Keratinocyte (primary cell): ENCODE data around the gene SLC35E4. TPM values are rescaled to one million over a fixed set of nuclear protein-coding genes. Genes with fewer than 3 reads are reported as not detected.
"Not testable (repeated sequence)": the region's sequence is repeated elsewhere in the genome, so short reads cannot be mapped to it uniquely, and the experiment has no call there.

Source experiments
- DNase-seq: peaks from one replicate; pipeline ENCODE4 v3.0.0-alpha.2; 2011; ENCODE audit warnings: low read depth, missing footprints, low spot score
- FAIRE-seq: peaks from 2 replicates; lab custom pipeline; 2011; peaks lifted over from hg19 to GRCh38; lab: Jason Lieb, UNC
- H2AFZ ChIP-seq: 2 replicates; pipeline ENCODE4 v1.6.0; 2012; ENCODE audit warnings: low read length, control low read depth, inconsistent platforms; ENCODE audit not compliant: control insufficient read depth
- H3K27ac ChIP-seq: 2 replicates; pipeline ENCODE4 v1.5.1; 2011; ENCODE audit warnings: low read length; ENCODE audit not compliant: control insufficient read depth, insufficient read depth
- H3K27me3 ChIP-seq: 3 replicates; pipeline ENCODE4 v1.6.0; 2011; ENCODE audit warnings: low read length; ENCODE audit not compliant: control insufficient read depth, insufficient read depth; ENCODE audit errors: extremely low read depth
- H3K36me3 ChIP-seq, 2 experiments: 2 replicates in 1 of 2; 3 replicates in 1 of 2; pipeline ENCODE4 v1.5.1; 2011; ENCODE audit warnings: low read length in 2 of 2, mild to moderate bottlenecking in 1 of 2; ENCODE audit not compliant: control insufficient read depth in 2 of 2, insufficient read depth in 2 of 2; ENCODE audit errors: extremely low read depth in 1 of 2
- H3K4me1 ChIP-seq: 3 replicates; pipeline ENCODE4 v1.5.1; 2011; ENCODE audit warnings: low read length; ENCODE audit not compliant: control insufficient read depth, insufficient read depth; ENCODE audit errors: extremely low read depth
- H3K4me2 ChIP-seq: 3 replicates; pipeline ENCODE4 v1.6.0; 2011; ENCODE audit warnings: low read depth, low read length; ENCODE audit not compliant: control insufficient read depth, insufficient read depth; ENCODE audit errors: extremely low read depth
- H3K4me3 ChIP-seq, 3 experiments: fragments of 200-600 bp in 1 of 3; sonication (generic) in 1 of 3; 2 replicates in 2 of 3; 3 replicates in 1 of 3; pipeline ENCODE4 v1.5.1; 2011 to 2016; ENCODE audit warnings: low read length in 3 of 3, mild to moderate bottlenecking in 3 of 3, control low read depth in 2 of 3, inconsistent platforms in 1 of 3, low read depth in 1 of 3, mixed read lengths in 1 of 3, mixed run types in 1 of 3, moderate library complexity in 1 of 3; ENCODE audit not compliant: control insufficient read depth in 2 of 3, insufficient read depth in 2 of 3; ENCODE audit errors: extremely low read depth in 1 of 3
- H3K79me2 ChIP-seq: 2 replicates; pipeline ENCODE4 v1.6.0; 2012; ENCODE audit warnings: low read length; ENCODE audit not compliant: control insufficient read depth, insufficient read depth
- H3K9ac ChIP-seq: 3 replicates; pipeline ENCODE4 v1.6.0; 2011; ENCODE audit warnings: low read length; ENCODE audit not compliant: control insufficient read depth, insufficient read depth; ENCODE audit errors: extremely low read depth
- H3K9me1 ChIP-seq: 3 replicates; pipeline ENCODE4 v1.6.0; 2011; ENCODE audit warnings: low read length; ENCODE audit not compliant: control insufficient read depth, insufficient read depth; ENCODE audit errors: extremely low read depth
- H3K9me3 ChIP-seq: 2 replicates; pipeline ENCODE4 v1.5.1; 2012; ENCODE audit warnings: low read depth, low read length; ENCODE audit not compliant: control insufficient read depth
- H4K20me1 ChIP-seq: 3 replicates; pipeline ENCODE4 v1.6.0; 2011; ENCODE audit warnings: low read length; ENCODE audit not compliant: control insufficient read depth, insufficient read depth; ENCODE audit errors: extremely low read depth
- EZH2 ChIP-seq: IDR thresholded peaks from one replicate; pipeline ENCODE4 v1.6.1; 2012; ENCODE audit warnings: inconsistent platforms, mild to moderate bottlenecking, low read length, moderate library complexity
- dilution Hi-C: fragments of 300-500 bp; cut with MboI; formaldehyde crosslinking; loops from one replicate; pipeline ENCODE4 v1.7.0; 2020; ENCODE audit warnings: low sequenced_read_pairs; ENCODE audit not compliant: extremely low pct_ligation_motif_present
- polyA plus RNA-seq, 5 experiments: library from polyadenylated mRNA; depleted of rRNA in 3 of 5; stranded (reverse) in 3 of 5; stranded (forward) in 1 of 5; unstranded in 1 of 5; fragments of >200 nt; gene quantifications; 1 replicate in 1 of 5; 2 replicates in 3 of 5; 3 replicates in 1 of 5; pipeline versions ENCODE4 v1.2.1 to v1.2.3, GENCODE V29; 2011 to 2012; ENCODE audit warnings: missing spikeins in 2 of 5, low read depth in 1 of 5, low replicate concordance in 1 of 5
- TF ChIP-seq, protein P1 (sequence below), 3 experiments: IDR thresholded peaks in 1 of 3; conservative IDR thresholded peaks in 1 of 3; optimal IDR thresholded peaks in 1 of 3; 2 replicates in 2 of 3; 3 replicates in 1 of 3; pipeline versions ENCODE3 to v1.5.1; 2011; ENCODE audit warnings: low read length in 3 of 3, mild to moderate bottlenecking in 3 of 3, moderate library complexity in 2 of 3, control low read depth in 1 of 3, inconsistent platforms in 1 of 3; ENCODE audit not compliant: insufficient read depth in 2 of 3; ENCODE audit errors: extremely low read depth in 1 of 3

The SLC35E4 gene
- polyA plus RNA-seq, 1 donor (not counting 4 experiments of a cell fraction or from before 2014, with no cell fraction given), result 2.3 TPM

DNA sequence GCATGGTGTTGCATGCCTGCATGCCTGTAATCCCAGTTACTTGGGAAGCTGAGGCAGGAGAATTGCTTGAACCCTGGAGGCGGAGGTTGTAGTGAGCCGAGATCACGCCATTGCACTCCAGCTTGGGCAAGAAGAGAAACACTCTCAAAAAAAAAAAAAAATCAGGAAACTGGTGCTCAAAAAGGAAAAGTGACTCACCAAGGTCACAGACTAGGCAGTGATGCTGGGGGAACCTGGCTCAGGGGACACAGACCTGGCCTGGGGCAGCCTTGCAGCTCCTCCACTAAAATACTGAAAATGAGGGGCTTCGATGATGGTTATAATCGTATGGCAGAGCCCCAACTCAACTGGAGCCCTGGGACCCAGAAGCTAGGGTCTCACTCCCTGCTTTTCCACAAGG is 8.1 kb upstream of the SLC35E4 start:
- no peaks in the 10 kb centered on the region for H3K79me2 ChIP-seq
- no peaks in the 10 kb centered on the region for H3K36me3 ChIP-seq
- H3K27ac ChIP-seq, result no peak overlapping the region
- H2AFZ ChIP-seq, result no peak overlapping the region
- H3K9me3 ChIP-seq, result no peaks in the 10 kb centered on the region
- no peaks in the 10 kb centered on the region for H3K9me1 ChIP-seq
- H4K20me1 ChIP-seq, result no peaks in the 10 kb centered on the region
- dilution Hi-C loops, result no loop called here
- no peak overlapping the region for H3K4me2 ChIP-seq
- TF ChIP-seq, protein P1, sequence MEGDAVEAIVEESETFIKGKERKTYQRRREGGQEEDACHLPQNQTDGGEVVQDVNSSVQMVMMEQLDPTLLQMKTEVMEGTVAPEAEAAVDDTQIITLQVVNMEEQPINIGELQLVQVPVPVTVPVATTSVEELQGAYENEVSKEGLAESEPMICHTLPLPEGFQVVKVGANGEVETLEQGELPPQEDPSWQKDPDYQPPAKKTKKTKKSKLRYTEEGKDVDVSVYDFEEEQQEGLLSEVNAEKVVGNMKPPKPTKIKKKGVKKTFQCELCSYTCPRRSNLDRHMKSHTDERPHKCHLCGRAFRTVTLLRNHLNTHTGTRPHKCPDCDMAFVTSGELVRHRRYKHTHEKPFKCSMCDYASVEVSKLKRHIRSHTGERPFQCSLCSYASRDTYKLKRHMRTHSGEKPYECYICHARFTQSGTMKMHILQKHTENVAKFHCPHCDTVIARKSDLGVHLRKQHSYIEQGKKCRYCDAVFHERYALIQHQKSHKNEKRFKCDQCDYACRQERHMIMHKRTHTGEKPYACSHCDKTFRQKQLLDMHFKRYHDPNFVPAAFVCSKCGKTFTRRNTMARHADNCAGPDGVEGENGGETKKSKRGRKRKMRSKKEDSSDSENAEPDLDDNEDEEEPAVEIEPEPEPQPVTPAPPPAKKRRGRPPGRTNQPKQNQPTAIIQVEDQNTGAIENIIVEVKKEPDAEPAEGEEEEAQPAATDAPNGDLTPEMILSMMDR (optimal IDR thresholded peaks at IDR 0.05 in 1 of 3, IDR thresholded peaks at IDR 0.05 in 1 of 3, conservative IDR thresholded peaks at IDR 0.05 in 1 of 3; ENCODE audit: extremely low read depth in 1 of 3, insufficient read depth in 2 of 3, low read length in 3 of 3), result no peak
- TF ChIP-seq EZH2, result no peak
- H3K27me3 ChIP-seq, result no peaks in the 10 kb centered on the region
- H3K4me3 ChIP-seq, result no peak overlapping the region
- DNase-seq (no peak), FAIRE-seq (no peak)
- no peak overlapping the region for H3K9ac ChIP-seq
- no peaks in the 10 kb centered on the region for H3K4me1 ChIP-seq

DNA sequence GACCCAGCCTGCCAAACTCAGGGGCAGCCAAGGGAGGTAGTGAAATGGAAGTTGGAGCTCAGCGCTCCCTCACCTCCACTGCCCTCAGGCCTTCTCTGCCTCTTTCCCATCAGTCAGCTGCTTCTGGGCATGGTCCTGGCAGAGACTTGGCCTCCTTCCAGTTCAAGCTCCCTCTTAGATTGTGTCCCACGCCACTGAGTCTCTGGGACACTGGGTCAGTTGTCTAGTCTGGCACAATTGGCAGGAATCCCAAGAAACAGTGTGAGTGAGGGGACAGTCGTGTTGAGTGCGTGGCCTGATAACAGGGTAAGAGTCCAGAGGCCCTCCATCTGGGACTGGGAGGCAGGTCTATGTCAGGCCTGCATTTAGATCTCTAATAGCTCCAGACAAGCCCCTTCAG is 7.1 kb upstream of the SLC35E4 start:
- no peaks in the 10 kb centered on the region for H3K79me2 ChIP-seq
- no peak overlapping the region for H3K4me3 ChIP-seq
- no peak overlapping the region for H3K9ac ChIP-seq
- no peak overlapping the region for H2AFZ ChIP-seq
- TF ChIP-seq EZH2, result no peak
- TF ChIP-seq, protein P1 (optimal IDR thresholded peaks at IDR 0.05 in 1 of 3, IDR thresholded peaks at IDR 0.05 in 1 of 3, conservative IDR thresholded peaks at IDR 0.05 in 1 of 3; ENCODE audit: extremely low read depth in 1 of 3, insufficient read depth in 2 of 3, low read length in 3 of 3), result no peak
- H3K4me1 ChIP-seq, result no peaks in the 10 kb centered on the region
- no peak overlapping the region for H3K4me2 ChIP-seq
- no peaks in the 10 kb centered on the region for H3K9me1 ChIP-seq
- no peaks in the 10 kb centered on the region for H4K20me1 ChIP-seq
- H3K9me3 ChIP-seq, result no peaks in the 10 kb centered on the region
- H3K36me3 ChIP-seq, result no peaks in the 10 kb centered on the region
- dilution Hi-C loops, result no loop called here
- H3K27ac ChIP-seq, result no peak overlapping the region
- FAIRE-seq (no peak), DNase-seq (no peak)
- no peaks in the 10 kb centered on the region for H3K27me3 ChIP-seq

DNA sequence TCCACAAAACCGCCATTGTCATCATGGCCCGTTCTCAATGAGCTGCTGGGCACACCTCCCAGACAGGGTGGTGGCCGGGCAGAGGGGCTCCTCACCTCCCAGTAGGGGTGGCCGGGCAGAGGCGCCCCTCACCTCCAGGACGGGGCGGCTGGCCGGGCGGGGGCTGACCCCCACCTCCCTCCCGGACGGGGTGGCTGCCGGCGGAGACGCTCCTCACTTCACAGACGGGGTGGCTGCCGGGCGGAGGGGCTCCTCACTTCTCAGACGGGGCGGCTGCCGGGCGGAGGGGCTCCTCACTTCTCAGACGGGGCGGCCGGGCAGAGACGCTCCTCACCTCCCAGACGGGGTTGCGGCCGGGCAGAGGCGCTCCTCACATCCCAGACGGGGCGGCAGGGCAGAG is 4.1 kb upstream of the SLC35E4 start:
- H4K20me1 ChIP-seq, H3K9me1 ChIP-seq, FAIRE-seq, H3K36me3 ChIP-seq, H2AFZ ChIP-seq, H3K27me3 ChIP-seq, DNase-seq, H3K4me3 ChIP-seq, dilution Hi-C loops, H3K4me2 ChIP-seq, H3K79me2 ChIP-seq, H3K9me3 ChIP-seq, H3K27ac ChIP-seq, H3K9ac ChIP-seq: not testable (repeated sequence)
- H3K4me1 ChIP-seq, result peaks cover 16% of the 10 kb centered on the region
